HEK293 (cell line): Measurements from ENCODE around the gene ASPRV1.

Experiments used
- GLIS2 ChIP-seq: fragments of 450-650 bp; formaldehyde crosslinking; IDR thresholded peaks from 2 replicates; pipeline ENCODE4 v1.5.1; 2016; ENCODE audit warnings: missing biosample characterization, missing genetic modification characterization
- MYNN ChIP-seq: fragments of 450-650 bp; formaldehyde crosslinking; IDR thresholded peaks from 2 replicates; pipeline ENCODE4 v1.5.1; 2016; ENCODE audit warnings: missing biosample characterization, missing genetic modification characterization, borderline replicate concordance
- PRDM1 ChIP-seq: fragments of 450-650 bp; formaldehyde crosslinking; IDR thresholded peaks from 2 replicates; pipeline ENCODE4; 2016; ENCODE audit warnings: missing biosample characterization, missing genetic modification characterization
- ZBTB17 ChIP-seq: fragments of 450-650 bp; formaldehyde crosslinking; IDR thresholded peaks from 2 replicates; pipeline ENCODE4 v1.5.1; 2016; ENCODE audit warnings: missing biosample characterization, missing genetic modification characterization
- ZNF184 ChIP-seq: fragments of 450-650 bp; IDR thresholded peaks from 2 replicates; pipeline ENCODE4 v1.5.1; 2018; ENCODE audit warnings: missing biosample characterization, mild to moderate bottlenecking, missing genetic modification characterization
- ZNF423 ChIP-seq: fragments of 450-650 bp; formaldehyde crosslinking; IDR thresholded peaks from 2 replicates; pipeline ENCODE4 v1.5.1; 2016; ENCODE audit warnings: missing biosample characterization, missing genetic modification characterization
- ZNF555 ChIP-seq: fragments of 450-650 bp; formaldehyde crosslinking; conservative IDR thresholded peaks from 2 replicates; pipeline ENCODE4 v1.5.1; 2017; ENCODE audit warnings: missing biosample characterization, mild to moderate bottlenecking, missing genetic modification characterization, inconsistent platforms
- ZNF561 ChIP-seq: fragments of 450-650 bp; IDR thresholded peaks from 2 replicates; pipeline ENCODE4 v1.5.1; 2018; ENCODE audit warnings: missing biosample characterization, missing genetic modification characterization, borderline replicate concordance
- TF ChIP-seq, protein P1 (sequence below): fragments of 450-650 bp; formaldehyde crosslinking; IDR thresholded peaks from 2 replicates; pipeline ENCODE4 v1.5.1; 2016; ENCODE audit warnings: missing biosample characterization, missing genetic modification characterization
- TF ChIP-seq, protein P2 (sequence below): fragments of 450-650 bp; formaldehyde crosslinking; conservative IDR thresholded peaks from 2 replicates; pipeline ENCODE4 v1.5.1; 2016; ENCODE audit warnings: low read depth, missing biosample characterization, missing genetic modification characterization
- TF ChIP-seq, protein P3 (sequence below): fragments of 450-650 bp; formaldehyde crosslinking; IDR thresholded peaks from 2 replicates; pipeline ENCODE4 v1.5.1; 2016; ENCODE audit warnings: missing biosample characterization, missing genetic modification characterization
- TF ChIP-seq, protein P4 (sequence below): fragments of 450-650 bp; formaldehyde crosslinking; IDR thresholded peaks from 2 replicates; pipeline ENCODE4 v1.5.1; 2017; ENCODE audit warnings: missing biosample characterization, missing genetic modification characterization

DNA sequence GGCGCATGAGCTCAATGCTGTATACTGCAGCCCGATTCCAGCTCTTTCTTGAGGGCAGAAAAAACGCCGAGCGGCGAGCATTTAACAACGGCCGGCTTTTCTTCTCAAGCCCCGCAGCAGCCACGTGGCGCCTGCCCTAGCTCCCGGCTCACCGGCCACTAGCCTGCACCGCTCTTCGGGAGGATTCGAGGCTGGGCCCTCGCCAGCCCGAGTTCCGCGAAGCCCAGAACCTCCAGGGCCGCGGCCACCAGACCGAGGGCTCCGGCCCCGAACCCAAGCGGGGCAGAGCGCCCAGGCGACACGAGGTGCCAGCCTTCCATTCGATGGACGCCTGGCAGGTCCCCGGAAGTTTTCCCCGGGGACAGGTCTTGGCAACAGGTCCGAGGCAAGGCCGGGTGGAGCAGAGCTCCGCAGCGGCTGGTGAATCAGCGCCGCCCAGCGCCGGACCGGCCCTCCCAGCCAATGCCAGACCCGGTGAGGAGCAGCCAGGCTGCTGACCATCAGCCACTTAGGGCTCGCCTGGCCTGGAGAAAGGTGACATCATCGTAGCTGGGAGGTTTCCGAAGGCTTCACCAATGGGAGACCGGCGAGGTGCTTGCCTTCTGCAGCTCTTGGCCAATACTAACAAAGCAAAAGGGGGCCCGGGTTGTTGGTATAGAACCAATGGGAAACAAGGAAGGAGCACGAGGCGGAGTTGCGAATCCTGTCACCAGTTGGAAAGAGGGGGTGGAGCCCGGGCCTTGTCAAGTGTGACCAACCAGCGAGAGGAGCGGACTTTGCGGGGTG is 47.1 kb downstream of the ASPRV1 start:
- TF ChIP-seq, protein P1, sequence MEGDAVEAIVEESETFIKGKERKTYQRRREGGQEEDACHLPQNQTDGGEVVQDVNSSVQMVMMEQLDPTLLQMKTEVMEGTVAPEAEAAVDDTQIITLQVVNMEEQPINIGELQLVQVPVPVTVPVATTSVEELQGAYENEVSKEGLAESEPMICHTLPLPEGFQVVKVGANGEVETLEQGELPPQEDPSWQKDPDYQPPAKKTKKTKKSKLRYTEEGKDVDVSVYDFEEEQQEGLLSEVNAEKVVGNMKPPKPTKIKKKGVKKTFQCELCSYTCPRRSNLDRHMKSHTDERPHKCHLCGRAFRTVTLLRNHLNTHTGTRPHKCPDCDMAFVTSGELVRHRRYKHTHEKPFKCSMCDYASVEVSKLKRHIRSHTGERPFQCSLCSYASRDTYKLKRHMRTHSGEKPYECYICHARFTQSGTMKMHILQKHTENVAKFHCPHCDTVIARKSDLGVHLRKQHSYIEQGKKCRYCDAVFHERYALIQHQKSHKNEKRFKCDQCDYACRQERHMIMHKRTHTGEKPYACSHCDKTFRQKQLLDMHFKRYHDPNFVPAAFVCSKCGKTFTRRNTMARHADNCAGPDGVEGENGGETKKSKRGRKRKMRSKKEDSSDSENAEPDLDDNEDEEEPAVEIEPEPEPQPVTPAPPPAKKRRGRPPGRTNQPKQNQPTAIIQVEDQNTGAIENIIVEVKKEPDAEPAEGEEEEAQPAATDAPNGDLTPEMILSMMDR (tag by site-specific recombination), result peak; percentile 80
- TF ChIP-seq, protein P2, sequence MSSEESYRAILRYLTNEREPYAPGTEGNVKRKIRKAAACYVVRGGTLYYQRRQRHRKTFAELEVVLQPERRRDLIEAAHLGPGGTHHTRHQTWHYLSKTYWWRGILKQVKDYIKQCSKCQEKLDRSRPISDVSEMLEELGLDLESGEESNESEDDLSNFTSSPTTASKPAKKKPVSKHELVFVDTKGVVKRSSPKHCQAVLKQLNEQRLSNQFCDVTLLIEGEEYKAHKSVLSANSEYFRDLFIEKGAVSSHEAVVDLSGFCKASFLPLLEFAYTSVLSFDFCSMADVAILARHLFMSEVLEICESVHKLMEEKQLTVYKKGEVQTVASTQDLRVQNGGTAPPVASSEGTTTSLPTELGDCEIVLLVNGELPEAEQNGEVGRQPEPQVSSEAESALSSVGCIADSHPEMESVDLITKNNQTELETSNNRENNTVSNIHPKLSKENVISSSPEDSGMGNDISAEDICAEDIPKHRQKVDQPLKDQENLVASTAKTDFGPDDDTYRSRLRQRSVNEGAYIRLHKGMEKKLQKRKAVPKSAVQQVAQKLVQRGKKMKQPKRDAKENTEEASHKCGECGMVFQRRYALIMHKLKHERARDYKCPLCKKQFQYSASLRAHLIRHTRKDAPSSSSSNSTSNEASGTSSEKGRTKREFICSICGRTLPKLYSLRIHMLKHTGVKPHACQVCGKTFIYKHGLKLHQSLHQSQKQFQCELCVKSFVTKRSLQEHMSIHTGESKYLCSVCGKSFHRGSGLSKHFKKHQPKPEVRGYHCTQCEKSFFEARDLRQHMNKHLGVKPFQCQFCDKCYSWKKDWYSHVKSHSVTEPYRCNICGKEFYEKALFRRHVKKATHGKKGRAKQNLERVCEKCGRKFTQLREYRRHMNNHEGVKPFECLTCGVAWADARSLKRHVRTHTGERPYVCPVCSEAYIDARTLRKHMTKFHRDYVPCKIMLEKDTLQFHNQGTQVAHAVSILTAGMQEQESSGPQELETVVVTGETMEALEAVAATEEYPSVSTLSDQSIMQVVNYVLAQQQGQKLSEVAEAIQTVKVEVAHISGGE (tag by site-specific recombination), result peak; percentile 68
- TF ChIP-seq GLIS2 (tag by site-specific recombination) (no peak), ZNF555 (no peak), ZBTB17 (peak; percentile 90), ZNF561 (tag by site-specific recombination) (no peak), MYNN (tag by site-specific recombination) (no peak), ZNF184 (tag by site-specific recombination) (no peak), ZNF423 (tag by site-specific recombination) (no peak), PRDM1 (tag by site-specific recombination) (no peak)
- TF ChIP-seq, protein P3, sequence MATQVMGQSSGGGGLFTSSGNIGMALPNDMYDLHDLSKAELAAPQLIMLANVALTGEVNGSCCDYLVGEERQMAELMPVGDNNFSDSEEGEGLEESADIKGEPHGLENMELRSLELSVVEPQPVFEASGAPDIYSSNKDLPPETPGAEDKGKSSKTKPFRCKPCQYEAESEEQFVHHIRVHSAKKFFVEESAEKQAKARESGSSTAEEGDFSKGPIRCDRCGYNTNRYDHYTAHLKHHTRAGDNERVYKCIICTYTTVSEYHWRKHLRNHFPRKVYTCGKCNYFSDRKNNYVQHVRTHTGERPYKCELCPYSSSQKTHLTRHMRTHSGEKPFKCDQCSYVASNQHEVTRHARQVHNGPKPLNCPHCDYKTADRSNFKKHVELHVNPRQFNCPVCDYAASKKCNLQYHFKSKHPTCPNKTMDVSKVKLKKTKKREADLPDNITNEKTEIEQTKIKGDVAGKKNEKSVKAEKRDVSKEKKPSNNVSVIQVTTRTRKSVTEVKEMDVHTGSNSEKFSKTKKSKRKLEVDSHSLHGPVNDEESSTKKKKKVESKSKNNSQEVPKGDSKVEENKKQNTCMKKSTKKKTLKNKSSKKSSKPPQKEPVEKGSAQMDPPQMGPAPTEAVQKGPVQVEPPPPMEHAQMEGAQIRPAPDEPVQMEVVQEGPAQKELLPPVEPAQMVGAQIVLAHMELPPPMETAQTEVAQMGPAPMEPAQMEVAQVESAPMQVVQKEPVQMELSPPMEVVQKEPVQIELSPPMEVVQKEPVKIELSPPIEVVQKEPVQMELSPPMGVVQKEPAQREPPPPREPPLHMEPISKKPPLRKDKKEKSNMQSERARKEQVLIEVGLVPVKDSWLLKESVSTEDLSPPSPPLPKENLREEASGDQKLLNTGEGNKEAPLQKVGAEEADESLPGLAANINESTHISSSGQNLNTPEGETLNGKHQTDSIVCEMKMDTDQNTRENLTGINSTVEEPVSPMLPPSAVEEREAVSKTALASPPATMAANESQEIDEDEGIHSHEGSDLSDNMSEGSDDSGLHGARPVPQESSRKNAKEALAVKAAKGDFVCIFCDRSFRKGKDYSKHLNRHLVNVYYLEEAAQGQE (tag by site-specific recombination), result no peak; the same call in 1 of the 2 replicates
- TF ChIP-seq, protein P4, sequence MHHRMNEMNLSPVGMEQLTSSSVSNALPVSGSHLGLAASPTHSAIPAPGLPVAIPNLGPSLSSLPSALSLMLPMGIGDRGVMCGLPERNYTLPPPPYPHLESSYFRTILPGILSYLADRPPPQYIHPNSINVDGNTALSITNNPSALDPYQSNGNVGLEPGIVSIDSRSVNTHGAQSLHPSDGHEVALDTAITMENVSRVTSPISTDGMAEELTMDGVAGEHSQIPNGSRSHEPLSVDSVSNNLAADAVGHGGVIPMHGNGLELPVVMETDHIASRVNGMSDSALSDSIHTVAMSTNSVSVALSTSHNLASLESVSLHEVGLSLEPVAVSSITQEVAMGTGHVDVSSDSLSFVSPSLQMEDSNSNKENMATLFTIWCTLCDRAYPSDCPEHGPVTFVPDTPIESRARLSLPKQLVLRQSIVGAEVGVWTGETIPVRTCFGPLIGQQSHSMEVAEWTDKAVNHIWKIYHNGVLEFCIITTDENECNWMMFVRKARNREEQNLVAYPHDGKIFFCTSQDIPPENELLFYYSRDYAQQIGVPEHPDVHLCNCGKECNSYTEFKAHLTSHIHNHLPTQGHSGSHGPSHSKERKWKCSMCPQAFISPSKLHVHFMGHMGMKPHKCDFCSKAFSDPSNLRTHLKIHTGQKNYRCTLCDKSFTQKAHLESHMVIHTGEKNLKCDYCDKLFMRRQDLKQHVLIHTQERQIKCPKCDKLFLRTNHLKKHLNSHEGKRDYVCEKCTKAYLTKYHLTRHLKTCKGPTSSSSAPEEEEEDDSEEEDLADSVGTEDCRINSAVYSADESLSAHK, result no peak
